Renal cortical epithelial cell (primary cell): Measurements from ENCODE around the gene ENO1. TPM values are rescaled to one million over a fixed set of nuclear protein-coding genes. Genes with fewer than 3 reads are reported as not detected.
"Not testable (repeated sequence)": the region's sequence is repeated elsewhere in the genome, so short reads cannot be mapped to it uniquely, and the experiment has no call there.

Experiments
- DNase-seq: peaks from one replicate; pipeline ENCODE4 v3.0.0-alpha.2; 2011; ENCODE audit warnings: low read depth
- total RNA-seq: library from RNA; depleted of rRNA; stranded (reverse); fragments of >200 nt; gene quantifications from 2 replicates; pipeline ENCODE4 v1.2.3, GENCODE V29; 2014

The ENO1 gene
- total RNA-seq, 1 donor from 2014 or later = 2,797 TPM

DNA sequence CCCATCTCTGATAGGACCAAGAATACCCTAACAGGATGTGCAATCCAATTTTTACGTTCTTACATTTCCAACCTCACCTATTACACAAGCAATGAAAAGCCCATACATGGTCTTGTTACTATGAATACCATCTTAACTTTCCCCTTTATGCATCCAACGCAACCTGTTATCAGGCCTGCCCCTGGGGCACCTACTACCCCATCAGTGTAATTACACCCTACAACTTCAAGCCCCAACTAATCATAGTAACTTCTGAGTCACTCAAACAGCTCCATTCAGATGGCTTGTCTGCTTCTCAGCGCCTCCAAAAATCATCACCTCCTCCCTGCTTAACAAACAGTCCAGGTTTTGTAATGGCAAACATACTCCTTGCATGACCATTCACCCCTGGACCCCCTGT, 18.3 kb upstream of the ENO1 start:
- not testable (repeated sequence) for DNase-seq

DNA sequence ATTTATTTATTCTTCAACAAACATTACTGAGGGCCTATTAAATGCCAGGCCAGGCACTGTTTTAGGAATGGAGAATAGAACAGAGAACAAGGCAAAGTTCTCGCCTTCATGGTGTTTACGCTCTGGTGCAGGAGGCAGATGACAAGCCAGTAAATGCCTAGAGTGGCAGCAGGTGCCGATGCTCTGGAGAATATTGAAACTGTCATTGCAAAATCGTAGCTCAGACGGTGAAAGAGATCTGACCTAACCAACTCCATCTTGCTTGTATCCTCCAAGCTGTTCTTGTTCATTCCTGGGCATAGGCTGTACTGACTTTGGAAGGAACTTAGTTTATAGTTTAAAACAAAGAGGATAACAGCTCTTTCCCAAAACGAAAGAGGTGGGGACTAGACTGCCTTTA, 13.5 kb upstream of the ENO1 start:
- no peak for DNase-seq

DNA sequence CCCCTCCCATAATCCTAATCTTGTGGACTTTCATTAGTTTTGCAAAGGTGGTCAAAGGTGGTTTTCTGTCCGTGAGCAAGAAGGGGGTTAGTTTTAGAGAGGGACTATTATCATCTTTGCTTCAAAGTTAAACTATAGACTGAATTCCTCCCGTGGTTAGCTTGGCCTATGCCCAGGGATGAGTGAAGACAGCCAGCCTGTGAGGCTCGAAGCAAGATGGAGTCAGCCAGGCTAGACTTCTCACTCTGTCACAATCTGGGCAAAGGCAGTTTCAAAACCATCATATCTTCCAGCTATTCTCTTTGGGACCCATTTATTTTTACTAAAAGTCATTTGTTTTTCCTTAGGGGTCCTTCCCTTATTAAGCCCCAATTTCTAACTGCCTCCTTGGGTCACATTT, 12.9 kb upstream of the ENO1 start:
- no peak for DNase-seq

DNA sequence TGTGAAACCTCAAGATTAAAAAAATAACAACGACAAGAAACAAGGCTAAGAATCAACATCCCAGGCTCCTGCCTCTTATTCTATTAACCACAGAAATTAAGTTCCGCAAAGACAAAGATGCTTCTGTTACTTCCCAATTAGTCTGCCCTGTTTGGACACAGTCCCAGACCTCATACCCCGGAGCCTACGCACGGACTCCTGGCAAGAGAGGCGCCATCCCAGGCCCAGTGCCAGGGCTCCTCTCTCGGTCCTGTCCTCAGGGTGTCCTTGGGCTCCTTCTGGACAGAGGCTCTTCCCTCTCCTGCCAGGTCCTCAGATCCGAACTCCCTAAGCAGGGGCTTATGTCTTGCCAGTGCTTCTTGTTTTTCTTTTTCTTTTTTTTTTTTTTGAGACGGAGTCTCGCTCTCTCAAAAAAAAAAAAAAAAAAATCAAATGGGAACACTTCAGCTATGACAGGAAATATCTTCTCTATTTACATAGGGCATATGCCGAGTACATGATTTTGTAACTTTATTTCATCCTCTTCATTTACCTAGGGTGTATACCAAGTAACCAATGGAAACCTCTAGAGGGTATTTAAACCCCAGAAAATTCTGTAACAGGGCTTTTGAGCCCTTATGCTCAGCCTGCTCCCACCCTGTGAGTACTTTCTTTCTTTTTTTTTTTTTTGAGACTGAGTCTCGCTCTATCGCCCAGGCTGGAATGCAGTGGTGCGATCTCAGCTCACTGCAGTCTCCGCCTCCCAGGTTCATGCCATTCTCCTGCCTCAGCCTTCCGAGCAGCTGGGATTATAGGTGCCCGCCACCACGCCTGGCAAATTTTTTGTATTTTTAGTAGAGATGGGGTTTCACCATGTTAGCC, 11.7 kb upstream of the ENO1 start:
- peak; percentile 87 for DNase-seq

DNA sequence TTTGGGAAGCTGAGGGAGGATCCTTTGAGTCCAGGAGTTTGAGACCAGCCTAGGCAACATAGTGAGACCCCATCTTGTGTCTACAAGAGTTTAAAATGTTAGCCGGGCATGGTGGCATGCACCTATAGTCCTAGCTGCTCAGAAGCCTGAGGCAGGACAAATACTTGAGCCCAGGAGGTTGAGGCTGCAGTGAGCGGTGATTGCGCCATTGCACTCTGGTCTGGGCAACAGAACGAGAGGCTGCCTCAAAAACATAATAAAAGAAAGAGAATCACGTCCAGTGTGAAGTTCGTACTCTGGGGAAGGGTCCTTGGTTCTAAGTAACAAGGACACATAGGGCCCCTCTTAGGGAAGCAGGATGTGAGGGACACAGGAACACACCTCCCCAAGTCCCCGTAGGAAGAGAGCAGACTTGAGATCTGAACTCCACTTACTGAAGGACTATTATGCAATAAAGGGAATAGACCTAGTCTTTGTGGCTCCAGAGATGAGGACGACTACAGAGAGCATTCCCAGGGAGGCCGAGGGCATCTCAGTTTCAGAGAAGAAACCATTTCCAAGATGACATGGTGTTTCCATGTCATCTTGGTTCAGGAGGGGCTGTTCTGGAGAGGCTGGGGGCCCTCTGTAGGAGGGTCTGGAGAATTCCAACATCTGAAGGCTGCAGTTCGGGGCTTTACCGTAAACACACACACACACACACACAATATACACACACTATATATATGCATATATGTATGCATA, 10.8 kb upstream of the ENO1 start:
- no peak for DNase-seq

DNA sequence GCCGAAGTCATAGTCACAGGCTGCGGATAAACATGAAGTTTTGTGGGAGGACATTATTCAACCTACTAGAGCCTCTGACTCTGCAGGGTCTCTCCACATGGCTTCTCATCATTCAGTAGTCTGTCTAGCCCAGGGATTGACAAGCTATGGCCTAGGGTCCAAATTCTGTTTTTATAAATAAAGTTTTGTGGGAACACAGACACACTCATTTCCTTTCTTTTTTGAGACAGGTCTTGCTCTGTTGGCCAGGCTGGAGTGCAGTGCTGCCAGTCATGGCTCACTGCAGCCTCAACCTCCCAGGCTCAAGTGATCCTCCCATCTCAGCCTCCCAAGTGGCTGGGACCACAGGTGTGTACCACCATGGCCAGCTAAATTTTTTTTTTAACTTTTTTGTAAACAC, 8.1 kb upstream of the ENO1 start:
- DNase-seq = no peak

DNA sequence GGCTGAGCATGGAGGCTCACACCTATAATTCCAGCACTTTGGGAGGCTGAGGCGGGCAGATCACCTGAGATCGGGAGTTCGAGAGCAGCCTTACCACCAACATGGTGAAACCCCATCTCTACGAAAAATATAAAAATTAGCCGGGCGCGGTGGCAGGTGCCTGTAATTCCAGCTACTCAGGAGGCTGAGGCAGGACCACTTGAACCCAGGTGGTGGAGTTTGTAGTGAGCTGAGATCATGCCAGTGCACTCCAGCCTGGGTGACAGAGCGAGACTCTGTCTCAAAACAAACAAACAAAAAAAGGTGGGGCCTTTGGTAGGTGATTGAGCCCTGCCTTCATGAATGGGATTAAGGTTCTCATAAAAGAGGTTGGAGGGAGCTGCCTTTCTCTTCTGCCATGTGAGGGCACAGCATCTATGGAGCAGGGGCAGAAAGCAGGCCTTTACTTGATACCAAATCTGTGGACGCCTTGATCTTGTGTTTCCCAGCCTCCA, 7.6 kb upstream of the ENO1 start:
- not testable (repeated sequence) for DNase-seq

DNA sequence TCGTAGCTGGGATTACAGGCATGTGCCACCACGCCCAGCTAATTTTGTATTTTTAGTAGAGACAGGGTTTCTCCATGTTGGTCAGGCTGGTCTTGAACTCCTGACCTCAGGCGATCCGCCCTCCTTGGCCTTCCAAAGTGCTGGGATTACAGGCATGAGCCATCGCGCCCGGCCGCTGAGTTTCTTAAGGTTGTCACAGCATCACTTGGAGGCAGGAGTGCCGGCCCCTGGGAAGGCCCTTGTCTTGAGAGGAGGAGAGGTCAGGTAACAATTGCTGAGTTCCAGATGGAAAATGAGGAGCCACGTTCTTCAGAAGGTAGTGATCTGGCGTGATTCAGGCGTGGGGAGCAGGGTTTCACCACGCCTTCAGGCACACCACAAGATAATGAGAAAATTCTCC, 5.6 kb upstream of the ENO1 start:
- DNase-seq = not testable (repeated sequence)

DNA sequence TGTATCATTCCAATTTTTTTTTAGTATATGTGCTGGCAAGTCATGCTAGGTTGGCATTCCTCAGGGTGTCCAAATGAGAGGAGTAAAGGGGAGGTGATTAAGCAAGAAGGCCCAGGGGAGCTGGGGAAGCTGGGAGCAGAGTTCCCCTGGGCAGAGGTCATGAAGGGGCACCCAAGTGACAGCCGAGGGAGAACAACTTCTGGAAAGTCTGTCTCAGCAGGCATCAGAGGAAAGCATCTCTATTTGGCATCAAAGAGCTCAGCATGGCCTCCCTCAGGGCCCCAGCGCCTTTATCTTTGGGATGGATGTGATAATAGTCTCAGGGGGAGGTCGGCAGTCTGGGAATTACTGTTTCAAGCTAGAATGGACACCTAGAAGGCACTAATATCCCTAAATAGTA, 5.0 kb upstream of the ENO1 start:
- DNase-seq = no peak

DNA sequence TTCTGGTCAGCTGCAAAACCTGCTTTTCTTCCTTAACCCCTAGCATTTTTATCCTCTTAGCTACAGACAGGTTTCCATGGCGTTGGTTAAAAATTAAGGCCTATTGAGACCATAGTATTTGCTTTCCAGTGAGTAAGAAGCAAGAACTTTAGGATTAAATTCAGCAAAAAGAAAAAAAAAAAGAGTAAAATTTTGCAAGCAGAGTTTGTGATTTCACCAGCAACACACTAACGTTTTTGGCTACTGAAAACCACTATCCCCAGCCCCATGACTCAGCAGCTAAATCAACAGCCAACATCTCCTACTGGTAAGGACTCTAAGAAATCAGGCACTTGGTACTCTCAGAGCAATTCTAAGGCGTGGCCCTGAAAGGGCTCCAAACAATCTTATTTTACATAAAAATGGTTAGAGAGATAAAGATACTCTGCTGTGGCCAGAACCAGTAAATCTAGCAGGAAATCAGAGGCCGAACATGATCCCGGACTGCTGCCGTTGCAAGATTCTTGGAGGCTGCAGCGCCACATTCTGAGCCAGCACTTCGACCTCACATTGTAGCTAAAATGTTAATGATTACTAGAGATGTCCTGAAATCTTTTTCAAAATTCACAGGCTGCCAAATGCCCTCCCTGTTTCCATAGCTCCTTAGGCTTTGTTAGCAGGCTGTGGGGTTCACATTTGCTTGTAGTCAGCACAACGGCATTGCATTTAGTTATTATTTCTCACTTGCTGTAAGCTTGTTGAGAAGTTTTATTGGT, 1.6 kb upstream of the ENO1 start:
- DNase-seq = peak; percentile 96

DNA sequence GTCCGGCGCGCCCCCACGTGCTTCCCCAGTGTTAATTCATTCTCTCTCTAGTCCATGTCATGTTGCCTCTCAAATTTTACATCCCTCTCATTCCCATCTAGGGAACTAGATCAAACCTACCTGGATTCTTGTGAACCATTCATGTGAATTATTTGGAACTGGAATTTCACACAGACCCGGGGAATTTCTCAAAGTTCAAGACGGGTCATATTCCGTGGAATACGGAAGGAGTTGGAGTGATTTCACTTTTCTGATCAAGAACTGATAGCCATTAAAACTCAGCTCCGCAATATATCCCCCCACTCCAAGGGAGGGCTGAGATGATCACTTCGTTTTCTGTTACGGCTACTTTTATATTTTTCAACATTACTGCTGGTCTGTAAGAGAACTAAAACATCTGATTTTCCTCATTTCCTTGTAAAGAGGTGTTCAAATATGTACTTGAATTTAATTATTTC, 1.0 kb upstream of the ENO1 start:
- DNase-seq = peak; percentile 89

DNA sequence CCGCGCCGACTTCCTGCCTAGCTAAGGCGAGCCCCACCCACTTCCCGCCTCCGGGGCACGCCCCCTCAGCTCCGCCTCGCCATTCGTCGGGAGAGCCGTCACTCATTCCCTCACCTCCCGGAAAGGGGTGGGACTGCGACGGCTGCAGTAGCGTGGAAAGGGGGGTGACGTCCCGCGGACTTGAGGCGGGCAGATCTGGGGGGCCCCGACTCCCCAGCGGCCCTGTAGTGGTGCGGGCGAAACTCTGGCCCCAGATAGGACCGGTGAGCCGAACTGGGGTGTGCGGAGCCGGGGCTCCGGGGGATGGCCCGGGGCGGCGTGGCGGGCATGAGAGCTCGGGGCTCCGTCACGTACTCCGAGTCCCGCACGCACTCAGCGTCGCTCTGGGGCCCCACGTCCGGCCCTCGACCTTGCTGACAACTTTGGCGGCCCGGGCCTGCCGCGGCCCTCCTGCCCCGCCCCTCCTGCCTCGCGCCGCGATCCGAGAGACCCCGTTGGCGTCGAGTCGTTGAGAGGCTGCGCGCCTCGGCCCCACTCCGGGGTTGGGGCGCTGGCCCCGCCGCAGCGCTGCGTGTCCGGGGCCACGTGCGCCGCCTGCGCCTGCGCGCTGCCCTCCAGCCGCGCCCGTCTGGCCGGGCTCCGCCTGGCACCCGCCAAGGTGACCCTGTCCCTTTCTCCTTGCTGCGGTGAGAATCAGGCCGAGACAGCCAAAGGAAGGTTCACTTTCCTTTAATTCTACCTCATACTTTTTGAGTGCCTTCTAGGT, 395 bp upstream of the ENO1 start:
- DNase-seq = peak; percentile 87

DNA sequence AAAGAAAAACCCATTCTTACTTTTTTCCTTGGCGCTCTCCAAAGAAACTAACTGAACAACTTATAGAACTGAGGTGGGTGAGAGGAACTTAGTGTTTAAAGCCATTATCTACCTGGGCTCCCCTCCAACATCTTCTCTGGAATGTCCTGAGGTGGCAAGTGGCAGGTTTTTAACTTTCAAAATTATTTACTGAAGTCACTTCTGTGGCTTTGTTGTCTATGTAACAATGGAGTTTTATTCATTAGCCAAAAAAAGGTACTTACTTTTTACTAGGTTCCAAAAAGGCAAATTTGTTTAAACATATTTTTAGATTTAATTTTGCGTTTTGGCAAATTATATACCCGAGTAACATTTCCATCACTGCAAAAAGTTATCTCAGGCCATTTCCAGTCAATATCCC, 2.4 kb downstream of the ENO1 start:
- DNase-seq = no peak

DNA sequence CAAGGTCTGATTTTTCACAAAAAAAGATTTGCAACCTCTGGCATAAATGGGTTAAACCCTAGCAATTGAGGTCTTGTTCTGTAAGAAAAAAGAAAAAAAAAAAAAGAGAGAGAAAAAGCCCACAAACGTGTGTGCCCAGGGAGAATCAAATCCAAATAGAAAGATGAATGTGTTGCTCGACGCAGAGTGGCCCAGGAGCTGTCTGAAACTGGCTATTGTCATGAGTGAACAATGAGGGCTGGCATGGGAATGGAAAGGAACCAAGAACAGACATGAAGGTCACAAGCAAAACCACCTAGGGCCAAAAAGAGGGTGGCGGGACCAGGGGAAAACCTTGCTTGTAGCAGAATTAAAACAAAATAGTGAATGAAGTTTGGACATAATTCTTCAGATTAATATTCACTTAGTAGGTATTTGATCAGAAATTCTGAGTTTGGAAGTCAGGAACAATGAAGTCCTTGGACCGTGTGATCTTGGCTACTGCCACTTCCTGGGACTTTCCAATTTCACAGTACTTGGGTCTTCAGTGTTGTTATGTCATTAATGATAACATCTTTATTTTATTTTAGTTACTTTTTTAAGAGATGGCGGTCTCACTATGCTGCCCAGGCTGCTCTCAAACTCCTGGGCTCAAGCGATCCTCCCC, 3.1 kb downstream of the ENO1 start:
- DNase-seq = peak; percentile 52

DNA sequence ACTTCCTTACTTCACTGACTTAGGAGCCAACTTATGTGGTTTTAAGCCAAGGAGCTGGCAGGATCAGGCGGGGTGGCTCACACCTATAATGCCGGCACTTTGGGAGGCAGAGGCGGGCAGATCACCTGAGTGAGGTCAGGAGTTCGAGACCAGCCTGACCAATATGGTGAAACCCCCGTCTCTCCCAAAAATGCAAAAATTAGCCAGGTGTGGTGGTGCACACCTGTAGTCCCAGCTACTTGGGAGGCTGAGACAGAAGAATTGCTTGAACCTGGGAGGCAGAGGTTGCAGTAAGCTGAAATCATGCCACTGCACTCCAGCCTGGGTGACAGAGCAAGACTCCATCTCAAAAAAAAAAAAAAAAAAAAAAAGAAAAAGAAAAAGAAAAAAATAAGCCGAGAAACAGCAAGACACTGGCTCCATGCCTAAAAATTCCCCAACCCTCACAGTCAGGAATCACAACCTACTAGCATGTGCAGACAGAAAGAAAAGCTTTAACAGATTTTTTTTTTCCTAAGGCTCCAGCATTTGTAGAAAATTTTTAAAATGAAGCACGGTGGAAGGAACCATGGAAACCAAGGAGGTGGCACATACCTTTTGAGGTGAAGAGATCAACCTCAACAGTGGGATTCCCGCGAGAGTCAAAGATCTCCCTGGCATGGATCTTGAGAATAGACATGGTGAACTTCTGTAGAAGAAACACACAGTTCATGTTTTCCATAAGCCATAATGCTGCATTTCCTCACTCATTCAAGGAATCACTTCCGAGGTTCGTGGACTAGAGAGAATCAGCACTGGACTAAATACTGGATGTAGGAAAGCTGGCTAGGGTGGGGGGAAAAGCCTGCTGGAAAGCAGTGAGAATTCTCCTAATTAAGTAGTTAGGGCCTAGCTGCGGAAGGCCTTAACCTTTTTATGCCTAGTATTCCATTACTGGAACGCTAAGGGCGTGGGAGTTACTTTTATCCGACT, 4.0 kb downstream of the ENO1 start:
- DNase-seq = no peak

DNA sequence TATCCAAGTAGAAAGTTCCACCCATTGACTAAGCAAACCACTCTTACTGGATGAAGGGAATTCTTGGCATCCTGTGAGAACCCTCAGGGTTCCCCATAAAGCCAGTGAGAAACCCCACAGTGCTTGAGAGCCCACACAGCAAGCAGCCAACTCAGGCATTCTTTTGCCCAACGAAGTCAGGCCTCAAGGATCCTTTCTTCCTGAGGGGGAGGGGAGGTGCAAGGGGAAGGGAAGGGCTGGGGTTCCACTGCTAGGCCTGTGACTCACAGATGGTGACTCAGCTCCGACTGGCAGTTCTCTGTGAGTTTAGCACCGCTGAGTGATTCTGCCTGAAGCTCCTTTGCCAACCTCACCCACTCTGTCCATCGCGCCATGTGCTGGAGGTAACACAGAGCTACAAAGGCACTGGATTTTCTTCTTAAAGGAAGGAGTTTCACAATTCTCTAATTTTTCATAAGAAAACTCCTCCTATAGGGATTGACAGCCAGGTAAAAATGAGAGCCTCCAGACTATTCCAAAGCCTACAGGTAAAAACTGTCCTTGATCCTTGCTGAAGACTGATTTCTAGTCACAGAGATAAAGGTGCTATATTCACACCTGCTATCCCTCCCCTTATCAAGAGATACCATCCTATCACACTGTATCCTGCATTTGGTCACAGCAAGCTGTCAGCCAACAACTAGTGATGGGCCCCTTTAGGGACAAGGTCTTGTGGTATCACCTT, 4.8 kb downstream of the ENO1 start:
- DNase-seq = peak; percentile 99

DNA sequence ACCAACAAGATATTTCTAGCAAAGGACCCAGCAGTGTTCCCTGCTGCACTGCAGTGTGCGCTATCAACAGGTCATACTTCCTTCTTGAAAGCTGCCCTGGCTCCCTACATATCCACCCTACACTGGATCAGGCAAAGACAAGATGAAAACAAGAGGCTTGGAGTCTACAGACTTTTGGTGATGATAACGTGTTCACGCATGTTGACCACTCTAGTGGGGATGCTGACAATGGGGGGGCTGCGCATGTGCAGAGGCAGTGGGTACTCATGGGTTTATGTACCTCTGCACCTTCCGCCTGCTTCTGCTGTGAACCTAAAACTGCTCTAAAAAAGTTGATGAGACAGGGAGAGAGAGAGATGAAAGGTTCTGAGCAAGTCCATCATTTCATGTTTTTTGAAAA, 5.5 kb downstream of the ENO1 start:
- no peak for DNase-seq

DNA sequence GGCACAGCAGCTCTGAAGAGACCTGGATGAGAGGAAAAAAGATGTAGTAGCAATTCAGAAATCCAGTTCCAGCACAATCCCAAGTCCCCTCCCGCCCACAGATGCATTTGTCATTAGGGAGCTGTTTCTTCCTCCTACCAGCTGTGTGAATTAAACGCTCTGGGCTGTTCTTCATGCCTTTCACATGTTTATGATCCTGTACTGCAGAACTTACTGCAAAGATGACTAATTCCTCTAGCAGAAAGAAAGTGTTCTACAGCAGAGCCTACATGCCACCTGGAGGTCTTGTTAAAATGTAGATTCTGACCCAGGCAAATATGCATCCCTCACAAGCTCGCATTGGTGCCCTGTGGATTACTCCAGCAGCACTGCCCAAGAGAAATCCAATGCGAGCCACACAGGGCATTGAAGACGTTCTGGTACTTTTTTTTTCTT, 6.5 kb downstream of the ENO1 start:
- peak; percentile 67 for DNase-seq

DNA sequence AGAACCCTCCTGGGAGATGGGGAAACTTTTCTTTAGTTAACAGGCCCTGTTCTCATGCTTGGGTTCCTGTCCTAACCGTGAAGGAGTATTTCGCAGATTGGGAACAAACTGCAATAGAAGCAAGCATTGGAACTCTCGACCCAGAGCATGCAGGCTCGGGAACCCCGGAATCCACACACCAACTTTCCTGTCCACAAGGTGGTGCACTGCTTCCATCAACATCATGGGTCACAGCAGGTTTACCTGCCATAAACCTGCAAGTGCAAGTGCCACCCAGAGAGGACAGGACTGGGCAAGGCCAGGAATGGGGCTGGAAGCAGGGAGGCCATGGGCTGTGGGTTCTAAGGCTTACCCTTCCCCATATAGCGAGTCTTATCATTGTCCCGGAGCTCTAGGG, 6.9 kb downstream of the ENO1 start:
- DNase-seq = no peak
